Kidney capillary endothelial cell (primary cell): Measurements from ENCODE around the gene PBX1.

Source experiments
- DNase-seq: peaks from one replicate; pipeline ENCODE4 v3.0.0-alpha.2; 2018; ENCODE audit warnings: low spot score

Gene PBX1

DNA sequence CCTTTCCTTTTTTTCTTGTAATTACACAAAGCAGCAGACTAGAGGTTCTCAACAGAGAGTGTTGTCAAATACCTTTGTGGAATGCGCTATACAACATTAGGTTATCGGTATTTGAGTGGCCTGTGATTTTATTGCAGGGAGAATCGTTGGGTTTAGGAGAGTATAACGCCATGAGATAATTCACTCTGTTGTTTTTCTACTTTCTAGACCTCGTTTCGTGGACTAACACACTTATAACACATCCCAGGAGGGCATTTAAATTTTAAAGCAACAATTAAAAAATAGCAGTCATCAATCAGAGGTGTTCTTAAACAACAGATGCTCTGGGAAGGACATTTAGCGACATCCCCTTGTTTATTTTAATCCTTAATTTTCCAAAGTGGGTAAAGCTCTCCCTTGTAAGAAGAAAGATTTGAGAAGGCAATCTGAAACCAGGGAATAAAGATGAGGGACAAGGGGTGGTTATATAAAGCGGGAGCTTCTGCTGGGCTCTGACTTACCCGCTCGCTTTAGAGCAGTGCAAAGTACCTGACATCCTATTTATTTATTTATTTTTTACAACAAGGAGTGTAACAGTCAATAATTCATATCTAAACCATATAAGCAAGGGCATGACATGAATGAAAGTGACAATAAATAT lies 4.9 kb downstream of the PBX1 start:
- peak; percentile 15 for DNase-seq

DNA sequence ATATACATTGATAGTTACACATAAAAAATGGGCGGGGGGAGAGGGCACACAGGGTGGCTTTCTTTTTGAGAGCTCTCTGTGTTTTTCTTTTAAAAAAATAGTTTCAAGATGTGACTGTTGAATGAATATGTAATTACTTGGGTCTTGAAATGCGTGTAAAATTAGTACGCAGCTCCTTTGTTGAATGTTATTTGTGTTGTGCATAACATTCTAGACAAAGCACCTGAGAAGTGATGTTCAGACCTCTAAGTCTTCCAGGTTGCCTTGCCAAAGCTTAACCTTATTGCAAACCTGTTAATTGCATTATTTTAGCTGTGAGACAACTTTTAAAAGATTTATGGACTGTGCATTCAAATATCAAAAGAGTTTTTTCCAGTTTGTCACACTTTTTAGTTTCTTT lies 5.4 kb downstream of the PBX1 start:
- no peak for DNase-seq

- DNase-seq, result no peak
Measured at GRCh38 chr1:164565357-164565756, 6.4 kb downstream of the PBX1 start.

GRCh38 chr1:164567774-164568173 lies 8.8 kb downstream of the PBX1 start:
- no peak for DNase-seq

- DNase-seq, result no peak
Measured at GRCh38 chr1:164569241-164569640, 10.3 kb downstream of the PBX1 start.

DNA sequence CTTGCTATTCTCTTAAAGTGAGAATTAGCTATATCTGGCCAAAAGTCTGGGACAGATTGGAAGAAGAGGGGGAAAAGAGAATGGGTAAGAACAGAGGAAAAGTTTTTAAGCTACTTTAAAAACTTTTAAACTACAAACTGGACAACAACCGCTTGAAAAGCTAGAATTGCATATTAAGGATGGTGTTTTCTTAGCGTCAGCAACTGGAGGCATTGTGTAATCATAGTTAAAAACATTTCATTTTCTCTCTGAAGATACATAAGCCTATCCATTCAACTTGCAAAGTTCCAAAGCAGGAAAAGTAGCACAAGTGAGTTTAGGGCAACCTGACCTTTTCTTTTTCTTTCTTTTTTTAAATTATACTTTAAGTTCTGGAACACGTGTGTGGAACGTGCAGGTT lies 10.9 kb downstream of the PBX1 start:
- DNase-seq, result no peak

DNA sequence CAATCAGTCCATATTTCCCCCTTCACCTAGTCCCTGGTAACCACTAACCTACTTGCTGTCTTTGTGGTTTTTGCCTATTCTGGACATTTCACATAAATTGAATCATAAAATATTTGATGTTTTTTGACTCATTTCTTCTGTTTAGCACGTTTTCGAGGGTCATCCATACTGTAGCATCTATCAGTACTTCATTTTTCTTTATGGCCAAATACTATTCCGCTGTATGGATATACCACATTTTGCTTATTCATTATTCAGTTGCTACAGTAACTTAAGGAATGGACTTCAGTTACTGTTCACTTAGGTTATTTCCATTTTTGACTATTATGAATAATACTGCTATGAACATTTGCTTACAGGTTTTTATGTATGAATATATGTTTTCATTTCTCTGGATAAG lies 12.3 kb downstream of the PBX1 start:
- DNase-seq, result no peak

- no peak for DNase-seq
Measured at GRCh38 chr1:164575356-164575886, 16.4 kb downstream of the PBX1 start.

- peak; percentile 29 for DNase-seq
Measured at GRCh38 chr1:164576291-164577271, 17.6 kb downstream of the PBX1 start.

- peak; percentile 22 for DNase-seq
Measured at GRCh38 chr1:164577291-164577690, 18.3 kb downstream of the PBX1 start.

GRCh38 chr1:164578479-164579200 lies 19.7 kb downstream of the PBX1 start:
- no peak for DNase-seq

DNA sequence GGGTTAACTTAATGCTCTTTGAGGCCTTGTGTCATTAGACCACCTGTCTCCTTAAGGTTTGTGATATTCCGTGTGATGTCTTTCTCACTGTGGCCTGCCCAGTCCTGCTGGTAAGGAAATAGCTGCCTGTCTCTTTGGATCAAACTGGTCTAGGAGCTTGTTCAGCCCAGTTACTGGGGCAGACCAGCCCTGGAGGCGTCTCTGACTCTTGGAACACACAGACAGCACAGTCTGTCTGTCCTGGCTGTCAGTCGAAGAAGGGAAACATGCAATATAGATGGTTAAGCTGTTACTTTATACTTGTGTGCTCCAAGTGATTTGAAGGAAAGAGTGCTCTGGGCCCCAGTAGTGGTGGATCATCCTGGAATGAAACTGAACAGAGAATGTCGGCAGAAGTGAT lies 20.4 kb downstream of the PBX1 start:
- DNase-seq, result no peak

DNA sequence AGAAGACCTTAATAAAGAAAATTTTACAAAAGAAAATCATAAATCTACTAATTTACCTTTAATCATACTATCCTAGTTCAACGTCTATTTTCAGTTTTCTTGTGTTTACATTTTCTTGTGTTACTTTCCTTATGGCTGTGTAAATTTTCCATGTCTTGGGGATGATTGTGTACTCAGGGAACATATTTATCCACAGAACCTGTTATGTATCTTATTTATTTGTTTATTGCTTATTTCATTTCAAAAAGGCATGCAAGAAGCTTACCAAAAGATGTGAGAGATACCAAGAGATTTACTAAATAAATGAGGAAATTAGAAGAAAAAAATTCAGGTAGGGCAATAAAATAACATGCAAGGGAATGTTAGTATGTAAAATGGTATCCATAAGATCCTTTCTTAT lies 22.8 kb downstream of the PBX1 start:
- no peak for DNase-seq

DNA sequence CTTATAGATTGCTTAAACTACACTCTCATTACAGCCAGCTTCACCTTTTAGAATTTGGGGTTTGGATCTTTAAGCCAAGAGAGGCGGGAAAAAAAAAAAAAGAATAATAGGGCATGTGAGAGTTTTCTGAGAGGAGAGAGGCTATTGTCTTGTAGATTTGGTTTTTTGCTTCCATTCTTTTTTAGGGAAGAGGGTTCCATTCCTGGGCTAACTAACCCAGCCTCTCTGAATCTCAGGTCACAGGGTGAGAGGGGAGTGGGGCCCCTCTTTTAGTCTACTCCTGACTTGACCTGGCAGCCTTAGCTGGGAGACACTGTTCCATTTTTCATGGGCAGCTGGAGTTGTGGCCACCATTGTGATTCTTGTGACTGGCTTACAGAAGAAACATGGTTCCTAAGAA lies 24.2 kb downstream of the PBX1 start:
- DNase-seq, result no peak

DNA sequence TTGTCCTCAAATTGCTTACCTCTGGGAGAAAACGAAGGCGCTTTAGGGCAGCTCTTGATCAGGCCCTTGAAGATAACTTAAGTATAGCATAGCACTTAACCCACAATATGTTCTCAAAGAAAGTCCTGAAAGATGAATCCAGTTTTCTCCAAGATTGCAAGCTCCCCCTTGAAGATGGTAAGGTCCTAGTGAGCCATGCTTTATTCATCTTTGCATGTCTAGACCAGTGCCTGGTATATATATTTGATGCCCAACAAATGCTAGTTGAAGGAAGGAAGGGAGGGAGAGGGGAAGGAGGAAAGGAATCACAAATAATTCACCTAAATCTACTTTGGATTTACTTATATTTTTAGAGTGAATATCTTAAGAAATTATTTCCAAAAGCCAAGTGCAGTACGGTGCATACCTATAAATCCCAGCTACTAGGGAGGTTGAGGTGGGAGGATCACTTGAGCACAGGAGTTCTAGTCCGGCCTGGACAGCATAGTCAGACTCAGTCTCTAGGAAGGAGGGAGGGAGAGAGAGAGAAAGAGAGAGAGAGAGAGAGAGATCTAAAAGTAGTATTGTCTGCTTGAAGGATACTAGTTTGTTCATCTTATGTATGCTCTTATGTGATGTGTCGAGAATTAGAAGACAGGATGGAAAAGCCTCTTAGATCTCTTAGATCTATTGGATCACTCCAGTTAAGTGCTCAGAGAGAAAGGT lies 25.0 kb downstream of the PBX1 start:
- no peak for DNase-seq

- DNase-seq, result no peak
Measured at GRCh38 chr1:164586591-164586990, 27.6 kb downstream of the PBX1 start.

GRCh38 chr1:164587617-164588501 lies 28.9 kb downstream of the PBX1 start:
- no peak for DNase-seq

DNA sequence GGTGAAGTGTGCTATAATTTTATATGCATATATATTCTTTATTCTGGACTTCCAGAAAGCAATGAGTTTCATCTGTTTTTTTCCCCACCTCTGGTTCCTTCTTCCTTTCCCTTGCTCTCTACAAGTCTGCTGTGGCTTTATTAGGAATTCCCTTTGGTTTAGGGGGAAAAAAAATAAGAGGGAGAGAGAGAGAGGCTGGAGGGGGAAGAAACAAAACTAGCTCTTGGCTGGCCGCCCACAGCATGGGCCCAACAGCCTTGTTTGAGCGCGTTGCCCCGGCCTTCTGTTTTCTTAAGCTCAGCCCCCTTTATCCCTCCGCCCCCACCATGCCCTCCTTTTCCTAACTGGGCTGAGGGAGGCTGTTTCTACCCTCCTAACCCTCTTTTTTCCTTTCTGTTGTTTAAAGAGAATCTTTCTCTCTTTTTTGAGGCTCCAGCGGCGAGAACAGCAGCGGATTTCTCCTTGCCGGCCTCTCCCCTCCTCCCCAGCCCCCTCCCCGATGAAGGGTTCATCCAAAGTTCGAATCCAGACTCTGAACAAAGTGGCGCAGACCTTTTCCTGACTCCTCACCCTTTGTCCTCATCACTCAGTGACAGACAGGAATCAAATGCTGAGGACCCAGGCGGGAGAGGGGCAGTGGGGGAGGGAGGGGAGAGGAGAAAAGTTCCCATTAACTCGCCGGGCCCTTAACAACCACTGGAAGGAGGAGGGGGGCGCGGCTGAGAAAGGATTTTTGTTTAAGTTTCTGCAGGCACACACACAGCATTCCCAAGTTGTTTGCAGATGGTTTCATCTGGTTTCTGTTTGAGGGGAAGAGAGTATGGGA lies 29.7 kb downstream of the PBX1 start:
- DNase-seq, result no peak

- no peak for DNase-seq
Measured at GRCh38 chr1:164589408-164589807, 30.4 kb downstream of the PBX1 start.

- DNase-seq, result no peak
Measured at GRCh38 chr1:164589961-164590507, 31.1 kb downstream of the PBX1 start.
